ENCODE measurements around the gene MAP6D1.

DNA sequence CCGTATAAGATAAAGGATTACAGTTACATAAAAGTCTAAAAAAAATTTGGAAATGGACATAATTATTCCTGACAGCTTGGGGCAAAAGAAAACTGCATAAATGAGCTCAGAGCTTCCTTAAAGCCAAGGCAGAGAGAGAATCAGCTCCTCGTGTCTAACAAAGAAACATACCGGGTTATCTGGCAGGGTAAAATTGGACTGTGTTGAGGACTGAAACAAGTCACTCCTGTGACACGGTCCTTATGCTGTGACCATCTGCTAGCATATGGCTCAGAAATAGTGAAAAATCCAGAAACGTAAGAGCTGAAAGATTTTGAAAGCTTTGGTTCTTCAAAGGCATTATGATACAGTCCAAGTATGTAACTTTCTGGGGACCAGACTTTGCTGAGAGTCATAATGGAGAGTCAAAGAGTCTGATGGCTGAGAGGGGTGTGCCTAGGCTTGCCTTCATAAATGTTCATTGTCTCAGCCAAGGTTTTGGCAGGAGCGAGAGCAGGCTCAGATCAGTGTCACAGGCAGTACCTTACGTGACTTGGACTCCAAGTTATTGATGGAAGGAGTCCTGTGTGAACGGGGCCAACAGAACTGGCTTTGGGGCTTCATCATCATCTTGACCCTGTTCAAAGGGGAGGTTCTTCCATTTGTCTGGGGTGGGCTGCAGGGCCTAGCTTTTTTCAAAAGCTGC, 12.5 kb downstream of the MAP6D1 start:
- TF ChIP-seq, protein P1, sequence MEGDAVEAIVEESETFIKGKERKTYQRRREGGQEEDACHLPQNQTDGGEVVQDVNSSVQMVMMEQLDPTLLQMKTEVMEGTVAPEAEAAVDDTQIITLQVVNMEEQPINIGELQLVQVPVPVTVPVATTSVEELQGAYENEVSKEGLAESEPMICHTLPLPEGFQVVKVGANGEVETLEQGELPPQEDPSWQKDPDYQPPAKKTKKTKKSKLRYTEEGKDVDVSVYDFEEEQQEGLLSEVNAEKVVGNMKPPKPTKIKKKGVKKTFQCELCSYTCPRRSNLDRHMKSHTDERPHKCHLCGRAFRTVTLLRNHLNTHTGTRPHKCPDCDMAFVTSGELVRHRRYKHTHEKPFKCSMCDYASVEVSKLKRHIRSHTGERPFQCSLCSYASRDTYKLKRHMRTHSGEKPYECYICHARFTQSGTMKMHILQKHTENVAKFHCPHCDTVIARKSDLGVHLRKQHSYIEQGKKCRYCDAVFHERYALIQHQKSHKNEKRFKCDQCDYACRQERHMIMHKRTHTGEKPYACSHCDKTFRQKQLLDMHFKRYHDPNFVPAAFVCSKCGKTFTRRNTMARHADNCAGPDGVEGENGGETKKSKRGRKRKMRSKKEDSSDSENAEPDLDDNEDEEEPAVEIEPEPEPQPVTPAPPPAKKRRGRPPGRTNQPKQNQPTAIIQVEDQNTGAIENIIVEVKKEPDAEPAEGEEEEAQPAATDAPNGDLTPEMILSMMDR (IDR thresholded peaks at IDR 0.05), result no peak
- no peak for TF ChIP-seq POLR2A (IDR thresholded peaks at IDR 0.05)

Data from adrenal gland (tissue), 5 donors.